ENCODE results near the gene U2AF1. TPM values are rescaled to one million over a fixed set of nuclear protein-coding genes. Genes with fewer than 3 reads are reported as not detected.
A peak's percentile ranks its signal among the peaks of the same experiment; 100 is the strongest.
"Not testable (repeated sequence)": the region's sequence is repeated elsewhere in the genome, so short reads cannot be mapped to it uniquely, and the experiment has no call there.

U2AF1 gene
- total and polyA plus RNA-seq, 9 of the 15 experiments (the other 6 are each of a cell fraction or from before 2014, with no cell fraction given), result 27.2 to 213 (median 60.1) TPM

DNA sequence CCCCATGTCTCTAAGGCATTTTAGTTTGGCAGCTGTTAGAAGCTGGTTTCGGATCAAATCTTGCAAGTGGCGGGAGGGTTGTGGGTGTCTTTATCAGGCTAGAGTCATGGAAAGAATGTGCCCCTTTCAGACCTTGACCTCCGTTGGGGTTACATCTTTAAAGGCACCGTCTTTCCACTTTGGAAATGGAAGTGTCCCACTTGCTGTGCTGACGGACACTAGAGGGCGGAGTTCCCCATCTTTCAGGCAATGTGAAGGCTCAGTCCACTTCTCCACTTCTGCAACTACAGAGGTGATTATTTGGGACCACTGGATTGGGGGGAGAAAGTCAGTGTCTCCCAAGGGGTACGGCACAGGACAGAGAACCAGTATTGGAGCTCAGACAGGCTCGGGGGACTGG, 31.6 kb upstream of the U2AF1 start:
- BruUV-seq (replicated peaks); CTCF ChIA-PET (ENCODE audit: low intra/inter-chr PET ratio); POLR2A ChIA-PET; H3K27ac ChIP-seq (ENCODE audit: extremely low read depth, low read depth, low read length); in situ Hi-C loops (cut with MboI); H3K27me3 ChIP-seq (ENCODE audit: control insufficient read depth in 2 of 2, insufficient read depth in 2 of 2, low read length in 2 of 2); H3K9me1 ChIP-seq (ENCODE audit: control insufficient read depth, insufficient read depth, low read length); H3K4me2 ChIP-seq (ENCODE audit: insufficient read depth, low read length); intact Hi-C loops (cut with micrococcal nuclease); H3K79me2 ChIP-seq (ENCODE audit: control insufficient read depth, insufficient read depth, low read length); H3K9ac ChIP-seq (ENCODE audit: insufficient read depth in 1 of 2, low read depth in 2 of 2, low read length in 2 of 2); H3K4me1 ChIP-seq (replicated peaks in 1 of 2; ENCODE audit: control insufficient read depth in 2 of 2, insufficient read depth in 2 of 2, low read length in 2 of 2); H4K20me1 ChIP-seq (replicated peaks; ENCODE audit: control insufficient read depth, insufficient read depth, low read length); H3K36me3 ChIP-seq (ENCODE audit: control insufficient read depth, insufficient read depth, low read length); H3K9me3 ChIP-seq (replicated peaks; ENCODE audit: control insufficient read depth, insufficient read depth, low read depth, low read length); DNase-seq (ENCODE audit: extremely low read depth in 1 of 4, low spot score in 3 of 4); H2AFZ ChIP-seq (ENCODE audit: low read depth, low read length); H3K4me3 ChIP-seq: not testable (repeated sequence)
- ATAC-seq, result peak; percentile 89
- FAIRE-seq, result peak; percentile 94
- no CpG with 5 or more reads among the region's 8 CpGs for WGBS (ENCODE audit: insufficient coverage, low coverage, missing lambda C conversion rate)

DNA sequence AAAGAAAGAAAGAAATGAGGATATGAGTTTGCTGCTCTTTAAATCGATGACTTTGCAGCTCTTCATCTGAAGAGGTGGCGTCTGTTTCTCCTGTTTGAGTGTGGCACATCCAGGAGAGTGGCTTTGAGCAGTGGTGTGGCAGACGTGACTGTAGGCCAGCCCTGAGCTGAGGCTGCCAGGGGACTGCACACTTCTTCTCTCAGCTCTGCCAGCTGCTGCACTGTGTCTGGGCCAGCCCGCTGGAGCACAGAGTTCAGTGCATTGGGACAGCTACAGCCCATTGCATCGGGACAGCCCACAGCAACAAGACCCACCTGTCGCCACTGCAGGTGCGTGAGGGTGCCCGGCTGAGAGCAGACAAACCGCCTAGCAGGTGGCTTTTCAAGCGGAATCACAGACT, 27.1 kb upstream of the U2AF1 start:
- no CpG with 5 or more reads among the region's 10 CpGs for WGBS (ENCODE audit: insufficient coverage, low coverage, missing lambda C conversion rate)
- H3K9me3 ChIP-seq (replicated peaks; ENCODE audit: control insufficient read depth, insufficient read depth, low read depth, low read length); FAIRE-seq; H3K27me3 ChIP-seq (ENCODE audit: control insufficient read depth in 2 of 2, insufficient read depth in 2 of 2, low read length in 2 of 2); H3K9me1 ChIP-seq (ENCODE audit: control insufficient read depth, insufficient read depth, low read length); H3K9ac ChIP-seq (ENCODE audit: insufficient read depth in 1 of 2, low read depth in 2 of 2, low read length in 2 of 2); H3K27ac ChIP-seq (ENCODE audit: extremely low read depth, low read depth, low read length); POLR2A ChIA-PET; H3K4me3 ChIP-seq; in situ Hi-C loops (cut with MboI); H3K4me2 ChIP-seq (ENCODE audit: insufficient read depth, low read length); ATAC-seq; H4K20me1 ChIP-seq (replicated peaks; ENCODE audit: control insufficient read depth, insufficient read depth, low read length); H3K79me2 ChIP-seq (ENCODE audit: control insufficient read depth, insufficient read depth, low read length); intact Hi-C loops (cut with micrococcal nuclease); CTCF ChIA-PET (ENCODE audit: low intra/inter-chr PET ratio); DNase-seq (ENCODE audit: extremely low read depth in 1 of 4, low spot score in 3 of 4); H3K36me3 ChIP-seq (ENCODE audit: control insufficient read depth, insufficient read depth, low read length); H2AFZ ChIP-seq (ENCODE audit: low read depth, low read length); BruUV-seq (replicated peaks); H3K4me1 ChIP-seq (replicated peaks in 1 of 2; ENCODE audit: control insufficient read depth in 2 of 2, insufficient read depth in 2 of 2, low read length in 2 of 2): not testable (repeated sequence)

- in situ Hi-C loops (cut with MboI); H3K4me1 ChIP-seq (replicated peaks in 1 of 2; ENCODE audit: control insufficient read depth in 2 of 2, insufficient read depth in 2 of 2, low read length in 2 of 2); H3K4me3 ChIP-seq; H3K9me1 ChIP-seq (ENCODE audit: control insufficient read depth, insufficient read depth, low read length); FAIRE-seq; H2AFZ ChIP-seq (ENCODE audit: low read depth, low read length); H3K27me3 ChIP-seq (ENCODE audit: control insufficient read depth in 2 of 2, insufficient read depth in 2 of 2, low read length in 2 of 2); H3K9ac ChIP-seq (ENCODE audit: insufficient read depth in 1 of 2, low read depth in 2 of 2, low read length in 2 of 2); H3K4me2 ChIP-seq (ENCODE audit: insufficient read depth, low read length); H3K36me3 ChIP-seq (ENCODE audit: control insufficient read depth, insufficient read depth, low read length); DNase-seq (ENCODE audit: extremely low read depth in 1 of 4, low spot score in 3 of 4); H3K27ac ChIP-seq (ENCODE audit: extremely low read depth, low read depth, low read length); intact Hi-C loops (cut with micrococcal nuclease); H4K20me1 ChIP-seq (replicated peaks; ENCODE audit: control insufficient read depth, insufficient read depth, low read length); POLR2A ChIA-PET; CTCF ChIA-PET (ENCODE audit: low intra/inter-chr PET ratio); ATAC-seq; BruUV-seq (replicated peaks); H3K9me3 ChIP-seq (replicated peaks; ENCODE audit: control insufficient read depth, insufficient read depth, low read depth, low read length); H3K79me2 ChIP-seq (ENCODE audit: control insufficient read depth, insufficient read depth, low read length): not testable (repeated sequence)
- WGBS (ENCODE audit: insufficient coverage, low coverage, missing lambda C conversion rate), result no CpG with 5 or more reads among the region's 7 CpGs
These were observed 22.7 kb upstream of the U2AF1 start for GRCh38 chr21:43130094-43130493.

- CTCF ChIA-PET (ENCODE audit: low intra/inter-chr PET ratio); FAIRE-seq; H3K27ac ChIP-seq (ENCODE audit: extremely low read depth, low read depth, low read length); intact Hi-C loops (cut with micrococcal nuclease); DNase-seq (ENCODE audit: extremely low read depth in 1 of 4, low spot score in 3 of 4); H3K9me1 ChIP-seq (ENCODE audit: control insufficient read depth, insufficient read depth, low read length); POLR2A ChIA-PET; H3K79me2 ChIP-seq (ENCODE audit: control insufficient read depth, insufficient read depth, low read length); H3K27me3 ChIP-seq (ENCODE audit: control insufficient read depth in 2 of 2, insufficient read depth in 2 of 2, low read length in 2 of 2); H3K4me2 ChIP-seq (ENCODE audit: insufficient read depth, low read length); H3K36me3 ChIP-seq (ENCODE audit: control insufficient read depth, insufficient read depth, low read length); H4K20me1 ChIP-seq (replicated peaks; ENCODE audit: control insufficient read depth, insufficient read depth, low read length); H3K4me3 ChIP-seq; H3K9me3 ChIP-seq (replicated peaks; ENCODE audit: control insufficient read depth, insufficient read depth, low read depth, low read length); BruUV-seq (replicated peaks); ATAC-seq; H3K4me1 ChIP-seq (replicated peaks in 1 of 2; ENCODE audit: control insufficient read depth in 2 of 2, insufficient read depth in 2 of 2, low read length in 2 of 2); H2AFZ ChIP-seq (ENCODE audit: low read depth, low read length); H3K9ac ChIP-seq (ENCODE audit: insufficient read depth in 1 of 2, low read depth in 2 of 2, low read length in 2 of 2): not testable (repeated sequence)
- no CpG with 5 or more reads among the region's 4 CpGs for WGBS (ENCODE audit: insufficient coverage, low coverage, missing lambda C conversion rate)
- in situ Hi-C loops (cut with MboI), result loop anchor here (25.0 kb wide), 1 partner anchor 204 kb away; no protein-coding TSS in a partner anchor
These were observed 8.6 kb upstream of the U2AF1 start for GRCh38 chr21:43115956-43116355.
